Measurements from ENCODE around the gene MX1. TPM values are rescaled to one million over a fixed set of nuclear protein-coding genes. Genes with fewer than 3 reads are reported as not detected.

MX1 gene
- total and polyA plus RNA-seq, 7 donors: 2.2 to 14.9 (median 3.8) TPM

DNA sequence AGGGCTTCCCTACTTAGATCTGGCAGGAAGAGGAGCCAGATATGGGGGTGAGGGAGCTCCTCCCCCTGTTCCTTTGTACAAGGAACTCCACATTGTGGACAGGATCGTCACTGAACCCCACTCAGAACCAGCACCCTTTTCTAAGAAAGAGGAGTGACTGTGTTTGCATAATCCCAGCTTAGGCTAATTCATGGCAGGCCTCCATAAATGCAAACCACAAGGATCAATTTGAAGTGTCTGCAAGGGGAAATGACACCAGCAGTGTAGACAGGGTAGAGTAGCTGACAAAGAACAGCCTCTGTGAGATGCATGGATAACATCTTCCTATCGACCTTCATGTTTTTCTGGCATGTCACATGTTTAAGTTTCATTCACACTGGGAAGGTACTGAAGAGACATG, 11.7 kb downstream of the MX1 start:
- H3K4me3 ChIP-seq: no peak overlapping the region
- TF ChIP-seq, protein P1, sequence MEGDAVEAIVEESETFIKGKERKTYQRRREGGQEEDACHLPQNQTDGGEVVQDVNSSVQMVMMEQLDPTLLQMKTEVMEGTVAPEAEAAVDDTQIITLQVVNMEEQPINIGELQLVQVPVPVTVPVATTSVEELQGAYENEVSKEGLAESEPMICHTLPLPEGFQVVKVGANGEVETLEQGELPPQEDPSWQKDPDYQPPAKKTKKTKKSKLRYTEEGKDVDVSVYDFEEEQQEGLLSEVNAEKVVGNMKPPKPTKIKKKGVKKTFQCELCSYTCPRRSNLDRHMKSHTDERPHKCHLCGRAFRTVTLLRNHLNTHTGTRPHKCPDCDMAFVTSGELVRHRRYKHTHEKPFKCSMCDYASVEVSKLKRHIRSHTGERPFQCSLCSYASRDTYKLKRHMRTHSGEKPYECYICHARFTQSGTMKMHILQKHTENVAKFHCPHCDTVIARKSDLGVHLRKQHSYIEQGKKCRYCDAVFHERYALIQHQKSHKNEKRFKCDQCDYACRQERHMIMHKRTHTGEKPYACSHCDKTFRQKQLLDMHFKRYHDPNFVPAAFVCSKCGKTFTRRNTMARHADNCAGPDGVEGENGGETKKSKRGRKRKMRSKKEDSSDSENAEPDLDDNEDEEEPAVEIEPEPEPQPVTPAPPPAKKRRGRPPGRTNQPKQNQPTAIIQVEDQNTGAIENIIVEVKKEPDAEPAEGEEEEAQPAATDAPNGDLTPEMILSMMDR (IDR thresholded peaks at IDR 0.05): no peak
- H3K27ac ChIP-seq: no peak overlapping the region
- ATAC-seq (no peak), DNase-seq (no peak)
- intact Hi-C loops (cut with DNase I): no loop called here
- 63 to 71% (median 64%) methylated on average over 2 of the region's 2 CpGs for WGBS, 3 donors
- no peaks in the 10 kb centered on the region for H3K27me3 ChIP-seq (ENCODE audit: insufficient read depth in 3 of 3, low read length in 2 of 3)
- H3K36me3 ChIP-seq (ENCODE audit: insufficient read depth in 1 of 2, low read depth in 1 of 2): peaks cover 0 to 7% of the 10 kb centered on the region in 2 donors
- no peaks in the 10 kb centered on the region for H3K4me1 ChIP-seq
- no peaks in the 10 kb centered on the region for H3K9me3 ChIP-seq

DNA sequence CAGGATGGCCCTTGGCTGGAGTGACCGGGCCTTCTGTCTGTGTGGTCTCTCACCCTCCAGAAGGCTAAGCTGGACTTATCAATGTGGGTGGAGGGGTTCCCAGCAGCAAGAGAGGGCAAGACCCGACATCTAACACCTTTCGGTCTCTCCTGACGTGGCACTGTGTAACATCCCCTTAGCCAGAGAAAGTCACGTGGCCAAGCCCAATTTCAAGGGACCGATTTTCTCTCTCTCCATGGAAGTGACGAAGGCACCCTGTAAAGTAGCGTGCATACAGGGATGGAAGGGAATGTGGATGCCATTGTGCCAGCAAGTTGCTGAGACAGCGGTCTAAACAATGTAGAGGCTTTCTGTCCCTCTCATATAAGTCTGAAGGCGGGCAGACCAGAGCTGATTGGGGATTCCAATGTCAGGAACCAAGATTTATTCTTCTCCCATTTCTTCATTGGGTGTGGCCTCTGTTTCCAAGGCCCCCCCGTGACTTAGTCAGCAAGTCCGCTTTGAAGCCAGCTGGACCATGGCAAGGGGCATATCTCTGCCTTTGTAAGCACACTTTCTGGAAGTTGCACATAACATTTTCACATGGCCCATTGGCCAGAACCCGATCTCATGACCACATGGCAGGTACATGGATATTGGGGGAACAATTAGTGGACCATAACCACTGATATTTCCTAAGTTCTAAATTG, 12.5 kb downstream of the MX1 start:
- intact Hi-C loops (cut with DNase I): no loop called here
- Histone ChIP-seq H3K4me1 (no peaks in the 10 kb centered on the region), H3K9me3 (no peaks in the 10 kb centered on the region), H3K27ac (no peak overlapping the region), H3K36me3 (ENCODE audit: insufficient read depth in 1 of 2, low read depth in 1 of 2) (peaks cover 0 to 6% of the 10 kb centered on the region in 2 donors), H3K27me3 (ENCODE audit: insufficient read depth in 3 of 3, low read length in 2 of 3) (no peaks in the 10 kb centered on the region), H3K4me3 (no peak overlapping the region)
- ATAC-seq: no peak
- TF ChIP-seq, protein P1 (IDR thresholded peaks at IDR 0.05): no peak
- no peak for DNase-seq
- 80 to 90% (median 83%) methylated on average over 13 of the region's 13 CpGs for WGBS, 3 donors

DNA sequence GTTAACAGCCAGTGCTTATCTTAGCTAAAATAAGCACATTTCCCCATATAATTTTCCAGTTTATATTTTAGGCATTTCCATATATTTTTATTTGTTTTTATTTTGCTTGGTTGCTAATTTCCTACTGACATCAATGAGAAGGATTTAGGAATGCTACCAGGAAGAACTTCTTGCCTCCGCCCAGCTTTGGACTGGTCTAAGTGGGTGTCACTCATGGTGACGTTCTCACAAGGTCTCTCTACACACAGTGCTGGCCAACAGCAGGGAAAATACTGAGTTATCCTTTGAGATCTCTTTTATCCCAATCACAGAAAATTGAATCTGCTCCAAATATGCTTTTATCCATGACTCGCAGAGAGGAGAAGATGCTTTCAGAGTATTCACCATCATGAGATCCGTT, 13.2 kb downstream of the MX1 start:
- Histone ChIP-seq H3K4me1 (no peaks in the 10 kb centered on the region), H3K27me3 (ENCODE audit: insufficient read depth in 3 of 3, low read length in 2 of 3) (no peaks in the 10 kb centered on the region), H3K27ac (no peak overlapping the region), H3K4me3 (no peak overlapping the region), H3K36me3 (ENCODE audit: insufficient read depth in 1 of 2, low read depth in 1 of 2) (peaks cover 0 to 9% of the 10 kb centered on the region in 2 donors), H3K9me3 (no peaks in the 10 kb centered on the region)
- DNase-seq (no peak), ATAC-seq (no peak)
- intact Hi-C loops (cut with DNase I): no loop called here
- 63 to 88% (median 65%) methylated on average over 4 of the region's 4 CpGs for WGBS, 3 donors
- TF ChIP-seq, protein P1 (IDR thresholded peaks at IDR 0.05): no peak

DNA sequence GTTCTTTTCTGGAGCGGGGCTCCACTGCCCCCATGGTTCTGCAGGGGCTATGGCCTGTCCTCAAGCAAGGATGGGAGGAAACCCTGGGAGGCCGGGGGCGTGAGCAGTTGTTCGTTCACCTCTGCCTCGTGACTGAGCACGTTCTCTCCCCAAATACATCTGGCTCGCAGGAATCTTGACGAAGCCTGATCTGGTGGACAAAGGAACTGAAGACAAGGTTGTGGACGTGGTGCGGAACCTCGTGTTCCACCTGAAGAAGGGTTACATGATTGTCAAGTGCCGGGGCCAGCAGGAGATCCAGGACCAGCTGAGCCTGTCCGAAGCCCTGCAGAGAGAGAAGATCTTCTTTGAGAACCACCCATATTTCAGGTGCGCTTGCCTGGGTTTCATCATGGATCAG, 15.5 kb downstream of the MX1 start:
- Histone ChIP-seq H3K27ac (no peak overlapping the region), H3K27me3 (ENCODE audit: insufficient read depth in 3 of 3, low read length in 2 of 3) (no peaks in the 10 kb centered on the region), H3K4me3 (no peak overlapping the region), H3K36me3 (ENCODE audit: insufficient read depth in 1 of 2, low read depth in 1 of 2) (peaks cover 0 to 17% of the 10 kb centered on the region in 2 donors), H3K4me1 (no peaks in the 10 kb centered on the region), H3K9me3 (no peaks in the 10 kb centered on the region)
- intact Hi-C loops (cut with DNase I): no loop called here
- WGBS, 3 donors: 93 to 94% (median 94%) methylated on average over 14 of the region's 14 CpGs
- no peak for DNase-seq
- TF ChIP-seq, protein P1 (IDR thresholded peaks at IDR 0.05): no peak
- ATAC-seq: no peak
